GM12878 (cell line): ENCODE results near the gene FDPS. TPM values are rescaled to one million over a fixed set of nuclear protein-coding genes. Genes with fewer than 3 reads are reported as not detected.

Source experiments
- ATAC-seq: fragments of 200-7000 bp; cut with Tn5 transposase; 3 replicates; pipeline ENCODE4 v1.9.1; 2020; ENCODE audit warnings: mild to moderate bottlenecking, moderate library complexity
- BruUV-seq: library from RNA; stranded (reverse); fragments of 400-500 nt; replicated peaks from 2 replicates; lab custom pipeline; 2021; lab: Mats Ljungman, UMichigan
- CTCF ChIA-PET: fragments of 300-600 bp; sonication (Branson Sonifier 250); formaldehyde crosslinking; extraction: SDS; loops from one replicate; lab custom pipeline; 2021; ENCODE audit warnings: inconsistent platforms; lab: Yijun Ruan, JAX
- POLR2A ChIA-PET: fragments of 350-600 bp; formaldehyde crosslinking; extraction: SDS; loops from one replicate; lab custom pipeline; 2021; ENCODE audit warnings: inconsistent platforms; lab: Charles Lee
- RAD21 ChIA-PET: fragments of 300-600 bp; sonication (Branson Sonifier 250); formaldehyde crosslinking; loops from one replicate; lab custom pipeline; 2023; ENCODE audit warnings: antibody characterized with exemption; ENCODE audit not compliant: unreplicated experiment; lab: Charles Lee
- SMC1A ChIA-PET: fragments of 300-600 bp; sonication (Branson Sonifier 250); formaldehyde crosslinking; loops from one replicate; lab custom pipeline; 2023; ENCODE audit not compliant: unreplicated experiment, uncharacterized antibody; lab: Charles Lee
- DNase-seq: peaks from one replicate; pipeline ENCODE4 v3.0.0-alpha.2; 2011; ENCODE audit warnings: low read depth, low spot score
- FAIRE-seq: peaks from 3 replicates; lab custom pipeline; 2011; peaks lifted over from hg19 to GRCh38; lab: Jason Lieb, UNC
- H2AFZ ChIP-seq: 2 replicates; pipeline ENCODE4 v1.6.0; 2011; ENCODE audit warnings: low read depth, low read length, control low read depth; ENCODE audit not compliant: control insufficient read depth
- H3K27ac ChIP-seq: 2 replicates; pipeline ENCODE4 v1.5.1; 2011; ENCODE audit warnings: control low read depth; ENCODE audit not compliant: control insufficient read depth, insufficient read depth
- H3K27me3 ChIP-seq, 2 experiments: replicated peaks in 1 of 2; 2 replicates each; pipeline versions ENCODE4 v1.6.0 to v1.6.1; 2011; ENCODE audit warnings: low read length in 1 of 2; ENCODE audit not compliant: control insufficient read depth in 2 of 2, insufficient read depth in 2 of 2
- H3K36me3 ChIP-seq, 2 experiments: 2 replicates each; pipeline ENCODE4 v1.5.1; 2011; ENCODE audit warnings: low read length in 1 of 2; ENCODE audit not compliant: control insufficient read depth in 2 of 2, insufficient read depth in 2 of 2
- H3K4me1 ChIP-seq: 2 replicates; pipeline ENCODE4 v1.6.1; 2011; ENCODE audit warnings: mild to moderate bottlenecking, low read length, moderate library complexity, mixed read lengths; ENCODE audit not compliant: control insufficient read depth, insufficient read depth
- H3K4me2 ChIP-seq: 2 replicates; pipeline ENCODE4 v1.6.0; 2011; ENCODE audit warnings: control low read depth; ENCODE audit not compliant: control insufficient read depth, insufficient read depth
- H3K4me3 ChIP-seq: fragments of 200-600 bp; sonication (generic); 2 replicates; pipeline ENCODE4 v1.5.1; 2016
- H3K79me2 ChIP-seq: 2 replicates; pipeline ENCODE4 v1.6.0; 2011; ENCODE audit warnings: low read length; ENCODE audit not compliant: control insufficient read depth, insufficient read depth
- H3K9ac ChIP-seq: 2 replicates; pipeline ENCODE4 v1.8.0; 2011; ENCODE audit warnings: low read length, control low read depth, mixed read lengths; ENCODE audit not compliant: control insufficient read depth, insufficient read depth
- H3K9me3 ChIP-seq: replicated peaks from 3 replicates; pipeline ENCODE4 v1.5.1; 2011; ENCODE audit warnings: mild to moderate bottlenecking, low read length; ENCODE audit not compliant: control insufficient read depth, insufficient read depth
- H4K20me1 ChIP-seq: 2 replicates; pipeline ENCODE4 v1.6.0; 2011; ENCODE audit not compliant: control insufficient read depth, insufficient read depth
- ESRRA ChIP-seq: IDR thresholded peaks from 2 replicates; pipeline ENCODE4 v1.6.1; 2012; ENCODE audit warnings: mild to moderate bottlenecking, low read length, improper control_type of control experiment
- HDAC2 ChIP-seq: fragments of 200-600 bp; sonication (generic); IDR thresholded peaks from 2 replicates; pipeline ENCODE4 v1.6.1; 2017
- NFYA ChIP-seq: IDR thresholded peaks from 2 replicates; pipeline ENCODE4 v1.6.1; 2011; ENCODE audit warnings: low read depth, mild to moderate bottlenecking, low read length, improper control_type of control experiment, borderline replicate concordance
- ZNF24 ChIP-seq: fragments of 450-650 bp; IDR thresholded peaks from 2 replicates; pipeline ENCODE4 v1.6.1; 2017; ENCODE audit warnings: antibody characterized with exemption, mild to moderate bottlenecking
- ZNF622 ChIP-seq: fragments of 450-650 bp; IDR thresholded peaks from 2 replicates; pipeline ENCODE4 v1.6.1; 2017; ENCODE audit warnings: mild to moderate bottlenecking, inconsistent platforms
- WGBS: methylation state at CpG from one replicate; pipeline ENCODE4 v1.1.6; 2016; ENCODE audit warnings: low lambda C conversion rate; ENCODE audit not compliant: insufficient replicate concordance, insufficient coverage; ENCODE audit errors: missing lambda C conversion rate; 5-methylcytosine and 5-hydroxymethylcytosine counted together
- in situ Hi-C: fragments of 300-500 bp; cut with MboI; formaldehyde crosslinking; loops from 9 replicates; pipeline ENCODE4 v1.14.3; 2018; ENCODE audit warnings: mixed read lengths
- intact Hi-C: fragments of 100-400 bp; cut with micrococcal nuclease; formaldehyde crosslinking; loops from one replicate; pipeline ENCODE4 v1.14.2; 2022; ENCODE audit not compliant: unreplicated experiment
- polyA plus RNA-seq, 11 experiments: library from polyadenylated mRNA; depleted of rRNA in 4 of 11; unstranded in 6 of 11; stranded (reverse) in 5 of 11; fragments of >200 nt; fragmentation: Nextera tagmentation in 4 of 11; fragmentation: Illumina TruSeq in 1 of 11; extraction: Ambion mirVana in 4 of 11; extraction: Trizol in 1 of 11; gene quantifications; 1 replicate in 1 of 11; 2 replicates in 10 of 11; pipeline versions ENCODE4 v1.2.1 to v1.2.3, GENCODE V29; 2011 to 2016; ENCODE audit warnings: inconsistent platforms in 2 of 11, missing spikeins in 2 of 11, low read depth in 1 of 11
- total RNA-seq, 4 experiments: library from RNA; depleted of rRNA in 3 of 4; stranded (reverse); fragments of >200 nt in 3 of 4; fragmentation: Illumina TruSeq in 1 of 4; extraction: Trizol in 1 of 4; gene quantifications; 2 replicates each; pipeline versions ENCODE4 v1.2.1 to v1.2.3, GENCODE V29; 2013 to 2021
- TF ChIP-seq, protein P1 (sequence below): fragments of 450-650 bp; IDR thresholded peaks from 2 replicates; pipeline ENCODE4 v1.6.1; 2017; ENCODE audit warnings: mild to moderate bottlenecking, moderate library complexity
- TF ChIP-seq, protein P2 (sequence below): fragments of 450-650 bp; IDR thresholded peaks from 2 replicates; pipeline ENCODE4 v1.6.1; 2016; ENCODE audit warnings: mild to moderate bottlenecking

The FDPS gene
- total and polyA plus RNA-seq, 10 of the 15 experiments (the other 5 are each of a cell fraction or from before 2014, with no cell fraction given), result 405 to 1,156 (median 487) TPM

DNA sequence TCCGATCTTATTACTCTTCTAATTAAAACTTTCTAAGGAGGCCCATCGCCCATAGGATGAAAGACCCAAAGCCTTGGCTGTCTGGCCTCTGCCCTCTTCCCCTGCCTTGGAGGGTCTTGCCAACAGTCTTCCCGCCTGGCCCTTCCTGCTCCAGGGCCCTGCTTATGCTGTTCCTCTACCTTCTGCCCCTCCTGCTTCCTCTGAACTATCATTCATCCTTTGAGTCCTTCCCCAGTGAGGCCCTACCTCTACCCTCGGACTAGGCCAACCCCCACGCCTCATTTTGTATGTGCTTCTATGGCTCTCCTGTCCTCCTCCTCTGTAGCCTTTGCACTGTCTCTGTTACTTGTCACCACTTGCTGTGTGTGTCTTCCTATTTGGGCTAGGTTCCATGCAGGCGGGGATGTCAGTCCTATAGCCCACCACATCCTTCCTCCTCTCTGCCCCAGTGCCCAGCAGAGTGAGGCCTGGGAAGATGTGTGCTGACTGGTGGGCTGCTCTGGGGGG lies 17.4 kb downstream of the FDPS start:
- POLR2A ChIA-PET, result interaction anchor here (0.5 to 0.6 kb wide), 2 partner anchors 59 to 280 kb away, joined by 3 to 4 read pairs; no protein-coding TSS in a partner anchor
- CTCF ChIA-PET, result interaction anchor here (9.6 kb wide), 1 partner anchor 74 kb away, joined by 225 read pairs; the partner anchor contains the start of gene ENTREP3
- no peak for ATAC-seq
- no peak overlapping the region for H3K4me3 ChIP-seq
- no peak for DNase-seq
- no peak overlapping the region for H3K9ac ChIP-seq
- RAD21 ChIA-PET, result no interaction called here
- in situ Hi-C loops, result no loop called here
- H3K27ac ChIP-seq, result no peak overlapping the region
- H3K4me2 ChIP-seq, result no peak overlapping the region; the same call in 1 of the 2 replicates
- 52% methylated on average over 6 of the region's 6 CpGs for WGBS
- H2AFZ ChIP-seq, result no peak overlapping the region
- H3K4me1 ChIP-seq, result peaks cover 7% of the 10 kb centered on the region
- H3K36me3 ChIP-seq, result peaks cover 9 to 10% of the 10 kb centered on the region in 2 experiments; a peak in 3 of 4 replicates
- no peaks in the 10 kb centered on the region; the same call in 1 of the 2 replicates for H3K79me2 ChIP-seq
- H3K27me3 ChIP-seq, result no peaks in the 10 kb centered on the region
- BruUV-seq, result no TSS peak
- H4K20me1 ChIP-seq, result no peaks in the 10 kb centered on the region
- intact Hi-C loops, result no loop called here
- SMC1A ChIA-PET, result no interaction called here
- TF ChIP-seq, protein P1, sequence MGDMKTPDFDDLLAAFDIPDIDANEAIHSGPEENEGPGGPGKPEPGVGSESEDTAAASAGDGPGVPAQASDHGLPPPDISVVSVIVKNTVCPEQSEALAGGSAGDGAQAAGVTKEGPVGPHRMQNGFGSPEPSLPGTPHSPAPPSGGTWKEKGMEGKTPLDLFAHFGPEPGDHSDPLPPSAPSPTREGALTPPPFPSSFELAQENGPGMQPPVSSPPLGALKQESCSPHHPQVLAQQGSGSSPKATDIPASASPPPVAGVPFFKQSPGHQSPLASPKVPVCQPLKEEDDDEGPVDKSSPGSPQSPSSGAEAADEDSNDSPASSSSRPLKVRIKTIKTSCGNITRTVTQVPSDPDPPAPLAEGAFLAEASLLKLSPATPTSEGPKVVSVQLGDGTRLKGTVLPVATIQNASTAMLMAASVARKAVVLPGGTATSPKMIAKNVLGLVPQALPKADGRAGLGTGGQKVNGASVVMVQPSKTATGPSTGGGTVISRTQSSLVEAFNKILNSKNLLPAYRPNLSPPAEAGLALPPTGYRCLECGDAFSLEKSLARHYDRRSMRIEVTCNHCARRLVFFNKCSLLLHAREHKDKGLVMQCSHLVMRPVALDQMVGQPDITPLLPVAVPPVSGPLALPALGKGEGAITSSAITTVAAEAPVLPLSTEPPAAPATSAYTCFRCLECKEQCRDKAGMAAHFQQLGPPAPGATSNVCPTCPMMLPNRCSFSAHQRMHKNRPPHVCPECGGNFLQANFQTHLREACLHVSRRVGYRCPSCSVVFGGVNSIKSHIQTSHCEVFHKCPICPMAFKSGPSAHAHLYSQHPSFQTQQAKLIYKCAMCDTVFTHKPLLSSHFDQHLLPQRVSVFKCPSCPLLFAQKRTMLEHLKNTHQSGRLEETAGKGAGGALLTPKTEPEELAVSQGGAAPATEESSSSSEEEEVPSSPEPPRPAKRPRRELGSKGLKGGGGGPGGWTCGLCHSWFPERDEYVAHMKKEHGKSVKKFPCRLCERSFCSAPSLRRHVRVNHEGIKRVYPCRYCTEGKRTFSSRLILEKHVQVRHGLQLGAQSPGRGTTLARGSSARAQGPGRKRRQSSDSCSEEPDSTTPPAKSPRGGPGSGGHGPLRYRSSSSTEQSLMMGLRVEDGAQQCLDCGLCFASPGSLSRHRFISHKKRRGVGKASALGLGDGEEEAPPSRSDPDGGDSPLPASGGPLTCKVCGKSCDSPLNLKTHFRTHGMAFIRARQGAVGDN, result no peak
- TF ChIP-seq, protein P2, sequence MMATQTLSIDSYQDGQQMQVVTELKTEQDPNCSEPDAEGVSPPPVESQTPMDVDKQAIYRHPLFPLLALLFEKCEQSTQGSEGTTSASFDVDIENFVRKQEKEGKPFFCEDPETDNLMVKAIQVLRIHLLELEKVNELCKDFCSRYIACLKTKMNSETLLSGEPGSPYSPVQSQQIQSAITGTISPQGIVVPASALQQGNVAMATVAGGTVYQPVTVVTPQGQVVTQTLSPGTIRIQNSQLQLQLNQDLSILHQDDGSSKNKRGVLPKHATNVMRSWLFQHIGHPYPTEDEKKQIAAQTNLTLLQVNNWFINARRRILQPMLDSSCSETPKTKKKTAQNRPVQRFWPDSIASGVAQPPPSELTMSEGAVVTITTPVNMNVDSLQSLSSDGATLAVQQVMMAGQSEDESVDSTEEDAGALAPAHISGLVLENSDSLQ, result no peak
- no peak for TF ChIP-seq NFYA
- no peak for TF ChIP-seq HDAC2
- no peak for TF ChIP-seq ZNF622
- TF ChIP-seq ESRRA, result no peak
- TF ChIP-seq ZNF24, result no peak
- H3K9me3 ChIP-seq, result no peaks in the 10 kb centered on the region
- FAIRE-seq, result peak; percentile 41
